T-helper 2 cell (primary cell): Measurements from ENCODE around the gene AKNA.
A peak's percentile ranks its signal among the peaks of the same experiment; 100 is the strongest.

ENCODE experiments used
- DNase-seq, 5 experiments: peaks; one replicate each; pipeline versions ENCODE4 v3.0.0 to v3.0.0-alpha.2; 2012 to 2022

AKNA gene

GRCh38 chr9:114357911-114358328, 29.9 kb downstream of the AKNA start:
- DNase-seq: no peak

GRCh38 chr9:114357360-114357759, 30.4 kb downstream of the AKNA start:
- DNase-seq: no peak

- no peak for DNase-seq
Observed at GRCh38 chr9:114356792-114357191, 31.0 kb downstream of the AKNA start.

GRCh38 chr9:114355821-114356220, 32.0 kb downstream of the AKNA start:
- no peak for DNase-seq

- peak in 1 of 5 experiments; percentile 62 for DNase-seq
Observed at GRCh38 chr9:114351932-114352331, 35.9 kb downstream of the AKNA start.

- DNase-seq: no peak
Observed at GRCh38 chr9:114350636-114351401, 37.0 kb downstream of the AKNA start.

GRCh38 chr9:114349713-114350480, 37.9 kb downstream of the AKNA start:
- DNase-seq: no peak

- DNase-seq: peak in 4 of 5 experiments; percentile 40 to 87 (median 68)
Observed at GRCh38 chr9:114348906-114349482, 38.8 kb downstream of the AKNA start.

- DNase-seq: no peak
Observed at GRCh38 chr9:114348261-114348905, 39.4 kb downstream of the AKNA start.

GRCh38 chr9:114347675-114348074, 40.1 kb downstream of the AKNA start:
- no peak for DNase-seq

- DNase-seq: no peak
Observed at GRCh38 chr9:114346146-114346545, 41.6 kb downstream of the AKNA start.

GRCh38 chr9:114345493-114346065, 42.2 kb downstream of the AKNA start:
- no peak for DNase-seq

- DNase-seq: no peak
Observed at GRCh38 chr9:114344692-114345091, 43.1 kb downstream of the AKNA start.

- no peak for DNase-seq
Observed at GRCh38 chr9:114344188-114344566, 43.6 kb downstream of the AKNA start.

- no peak for DNase-seq
Observed at GRCh38 chr9:114343471-114344187, 44.2 kb downstream of the AKNA start.

- DNase-seq: no peak
Observed at GRCh38 chr9:114342755-114343440, 44.9 kb downstream of the AKNA start.

GRCh38 chr9:114341991-114342390, 45.8 kb downstream of the AKNA start:
- no peak for DNase-seq

GRCh38 chr9:114341152-114341830, 46.5 kb downstream of the AKNA start:
- DNase-seq: no peak

- DNase-seq: peak; percentile 27 to 42 (median 33)
Observed at GRCh38 chr9:114339130-114339908, 48.5 kb downstream of the AKNA start.

GRCh38 chr9:114338187-114338586, 49.6 kb downstream of the AKNA start:
- DNase-seq: no peak
